ENCODE results near the gene PLXNB3.
"Not testable (repeated sequence)": the region's sequence is repeated elsewhere in the genome, so short reads cannot be mapped to it uniquely, and the experiment has no call there.

PLXNB3 gene

GRCh38 chrX:153741446-153741845 is 22.6 kb upstream of the PLXNB3 start:
- Histone ChIP-seq H3K9me2 (replicated peaks; ENCODE audit: insufficient read depth, low read length) (no peaks in the 10 kb centered on the region), H3K27ac (ENCODE audit: low read depth, low read length) (no peak overlapping the region), H3K9ac (ENCODE audit: low read length) (no peak overlapping the region), H3K4me3 (ENCODE audit: insufficient read depth, low read length, poor library complexity, severe bottlenecking) (no peak overlapping the region), H2AFZ (ENCODE audit: low read depth, low read length, severe bottlenecking) (no peak overlapping the region), H3K4me2 (ENCODE audit: low read depth, low read length, poor library complexity, severe bottlenecking) (no peak overlapping the region), H3K9me3 (ENCODE audit: insufficient read depth, low read length) (no peaks in the 10 kb centered on the region), H3K27me3 (ENCODE audit: low read length) (no peaks in the 10 kb centered on the region), H3K79me2 (ENCODE audit: insufficient read depth, low read length) (no peaks in the 10 kb centered on the region), H3K36me3 (ENCODE audit: low read length) (no peaks in the 10 kb centered on the region), H3F3A (ENCODE audit: insufficient read depth) (no peaks in the 10 kb centered on the region), H4K20me1 (ENCODE audit: low read depth, low read length) (no peaks in the 10 kb centered on the region)
- TF ChIP-seq CTCF (IDR thresholded peaks at IDR 0.05; ENCODE audit: insufficient read depth, low read length, poor library complexity, severe bottlenecking) (no peak), EZH2phosphoT487 (conservative IDR thresholded peaks at IDR 0.05; ENCODE audit: low read length) (no peak)

GRCh38 chrX:153742111-153742510 is 21.9 kb upstream of the PLXNB3 start:
- not testable (repeated sequence) for H3K4me3 ChIP-seq (ENCODE audit: insufficient read depth, low read length, poor library complexity, severe bottlenecking); H3K27me3 ChIP-seq (ENCODE audit: low read length); H3K9me2 ChIP-seq (replicated peaks; ENCODE audit: insufficient read depth, low read length); H3K9me3 ChIP-seq (ENCODE audit: insufficient read depth, low read length); H3K36me3 ChIP-seq (ENCODE audit: low read length); H2AFZ ChIP-seq (ENCODE audit: low read depth, low read length, severe bottlenecking); H4K20me1 ChIP-seq (ENCODE audit: low read depth, low read length); H3K27ac ChIP-seq (ENCODE audit: low read depth, low read length); H3F3A ChIP-seq (ENCODE audit: insufficient read depth); H3K9ac ChIP-seq (ENCODE audit: low read length); H3K4me2 ChIP-seq (ENCODE audit: low read depth, low read length, poor library complexity, severe bottlenecking); H3K79me2 ChIP-seq (ENCODE audit: insufficient read depth, low read length)

GRCh38 chrX:153742796-153743467 is 21.1 kb upstream of the PLXNB3 start:
- not testable (repeated sequence) for H3K4me2 ChIP-seq (ENCODE audit: low read depth, low read length, poor library complexity, severe bottlenecking); H3K9me2 ChIP-seq (replicated peaks; ENCODE audit: insufficient read depth, low read length); H3K27me3 ChIP-seq (ENCODE audit: low read length); H3K9ac ChIP-seq (ENCODE audit: low read length); H3K9me3 ChIP-seq (ENCODE audit: insufficient read depth, low read length); H3K4me3 ChIP-seq (ENCODE audit: insufficient read depth, low read length, poor library complexity, severe bottlenecking); H3K79me2 ChIP-seq (ENCODE audit: insufficient read depth, low read length); H2AFZ ChIP-seq (ENCODE audit: low read depth, low read length, severe bottlenecking); H3K27ac ChIP-seq (ENCODE audit: low read depth, low read length); H4K20me1 ChIP-seq (ENCODE audit: low read depth, low read length); H3F3A ChIP-seq (ENCODE audit: insufficient read depth); H3K36me3 ChIP-seq (ENCODE audit: low read length)

- H3K9me2 ChIP-seq (replicated peaks; ENCODE audit: insufficient read depth, low read length); H3K36me3 ChIP-seq (ENCODE audit: low read length); H3K4me3 ChIP-seq (ENCODE audit: insufficient read depth, low read length, poor library complexity, severe bottlenecking); H3K79me2 ChIP-seq (ENCODE audit: insufficient read depth, low read length); H3K9ac ChIP-seq (ENCODE audit: low read length); H3F3A ChIP-seq (ENCODE audit: insufficient read depth); H3K4me2 ChIP-seq (ENCODE audit: low read depth, low read length, poor library complexity, severe bottlenecking); H4K20me1 ChIP-seq (ENCODE audit: low read depth, low read length); H3K27ac ChIP-seq (ENCODE audit: low read depth, low read length); H2AFZ ChIP-seq (ENCODE audit: low read depth, low read length, severe bottlenecking); H3K27me3 ChIP-seq (ENCODE audit: low read length); H3K9me3 ChIP-seq (ENCODE audit: insufficient read depth, low read length): not testable (repeated sequence)
Measured at GRCh38 chrX:153743468-153744209, 20.4 kb upstream of the PLXNB3 start.
